Measurements from ENCODE around the gene TMEM256.

DNA sequence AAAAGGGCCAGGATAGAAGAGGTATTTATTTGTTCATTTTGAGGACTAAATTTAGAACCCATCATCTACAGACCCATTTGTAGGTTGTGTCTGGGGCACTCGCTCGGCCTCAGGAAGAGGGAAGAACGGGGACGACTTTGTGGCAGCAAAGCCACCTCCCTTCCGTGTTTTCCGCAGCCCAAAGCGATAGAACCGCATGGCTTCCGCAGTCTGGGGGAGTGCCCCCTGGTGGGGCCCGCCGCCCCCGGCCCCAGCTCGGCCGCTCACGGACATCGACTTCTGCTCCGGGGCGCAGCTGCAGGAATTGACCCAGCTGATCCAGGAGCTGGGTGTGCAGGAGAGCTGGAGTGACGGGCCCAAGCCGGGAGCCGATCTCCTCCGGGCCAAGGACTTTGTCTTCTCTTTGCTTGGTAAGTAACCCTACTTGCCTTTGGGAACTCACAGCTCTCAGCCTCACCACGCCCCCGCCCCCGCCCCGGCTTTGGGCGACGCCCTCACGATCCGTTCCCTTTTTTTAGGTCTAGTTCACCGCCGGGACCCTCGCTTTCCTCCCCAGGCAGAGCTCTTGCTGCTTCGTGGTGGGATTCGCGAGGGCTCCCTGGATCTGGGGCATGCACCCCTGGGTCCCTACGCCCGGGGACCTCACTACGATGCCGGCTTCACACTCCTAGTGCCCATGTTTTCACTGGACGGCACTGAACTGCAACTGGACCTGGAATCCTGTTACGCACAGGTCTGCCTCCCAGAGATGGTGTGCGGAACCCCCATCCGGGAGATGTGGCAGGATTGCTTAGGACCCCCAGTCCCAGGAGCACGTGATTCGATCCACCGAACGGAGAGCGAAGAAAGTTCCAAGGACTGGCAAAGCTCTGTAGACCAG is 32.0 kb upstream of the TMEM256 start:
- no peak for TF ChIP-seq POLR2AphosphoS5 (IDR thresholded peaks at IDR 0.05; ENCODE audit: low read depth, low read length)
- TF ChIP-seq, protein P1, sequence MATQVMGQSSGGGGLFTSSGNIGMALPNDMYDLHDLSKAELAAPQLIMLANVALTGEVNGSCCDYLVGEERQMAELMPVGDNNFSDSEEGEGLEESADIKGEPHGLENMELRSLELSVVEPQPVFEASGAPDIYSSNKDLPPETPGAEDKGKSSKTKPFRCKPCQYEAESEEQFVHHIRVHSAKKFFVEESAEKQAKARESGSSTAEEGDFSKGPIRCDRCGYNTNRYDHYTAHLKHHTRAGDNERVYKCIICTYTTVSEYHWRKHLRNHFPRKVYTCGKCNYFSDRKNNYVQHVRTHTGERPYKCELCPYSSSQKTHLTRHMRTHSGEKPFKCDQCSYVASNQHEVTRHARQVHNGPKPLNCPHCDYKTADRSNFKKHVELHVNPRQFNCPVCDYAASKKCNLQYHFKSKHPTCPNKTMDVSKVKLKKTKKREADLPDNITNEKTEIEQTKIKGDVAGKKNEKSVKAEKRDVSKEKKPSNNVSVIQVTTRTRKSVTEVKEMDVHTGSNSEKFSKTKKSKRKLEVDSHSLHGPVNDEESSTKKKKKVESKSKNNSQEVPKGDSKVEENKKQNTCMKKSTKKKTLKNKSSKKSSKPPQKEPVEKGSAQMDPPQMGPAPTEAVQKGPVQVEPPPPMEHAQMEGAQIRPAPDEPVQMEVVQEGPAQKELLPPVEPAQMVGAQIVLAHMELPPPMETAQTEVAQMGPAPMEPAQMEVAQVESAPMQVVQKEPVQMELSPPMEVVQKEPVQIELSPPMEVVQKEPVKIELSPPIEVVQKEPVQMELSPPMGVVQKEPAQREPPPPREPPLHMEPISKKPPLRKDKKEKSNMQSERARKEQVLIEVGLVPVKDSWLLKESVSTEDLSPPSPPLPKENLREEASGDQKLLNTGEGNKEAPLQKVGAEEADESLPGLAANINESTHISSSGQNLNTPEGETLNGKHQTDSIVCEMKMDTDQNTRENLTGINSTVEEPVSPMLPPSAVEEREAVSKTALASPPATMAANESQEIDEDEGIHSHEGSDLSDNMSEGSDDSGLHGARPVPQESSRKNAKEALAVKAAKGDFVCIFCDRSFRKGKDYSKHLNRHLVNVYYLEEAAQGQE (IDR thresholded peaks at IDR 0.05; ENCODE audit: insufficient read depth in 1 of 2, low read depth in 2 of 2, low read length in 2 of 2) = no peak
- TF ChIP-seq FOXP2 (optimal IDR thresholded peaks at IDR 0.05; ENCODE audit: borderline replicate concordance, extremely low read depth, extremely low read length, insufficient read depth) = no peak
- no peak for TF ChIP-seq SIN3A (IDR thresholded peaks at IDR 0.05; ENCODE audit: borderline replicate concordance, insufficient read depth, low read length)
